H1 (cell line): ENCODE measurements around the gene RHBDD2. TPM values are rescaled to one million over a fixed set of nuclear protein-coding genes. Genes with fewer than 3 reads are reported as not detected.

Source experiments
- CTCF ChIA-PET: fragments of 300-600 bp; sonication (Branson Sonifier 250); formaldehyde crosslinking; loops from one replicate; lab custom pipeline; 2021; ENCODE audit not compliant: partially characterized antibody; lab: Charles Lee
- POLR2A ChIA-PET: fragments of 300-600 bp; sonication (Branson Sonifier 250); formaldehyde crosslinking; loops from one replicate; lab custom pipeline; 2021; ENCODE audit warnings: inconsistent platforms; ENCODE audit not compliant: partially characterized antibody; lab: Charles Lee
- DNase-seq, 2 experiments: peaks; one replicate each; pipeline versions ENCODE4 v3.0.0 to v3.0.0-alpha.2; 2010 to 2022; ENCODE audit warnings: low spot score in 2 of 2, low read depth in 1 of 2, mixed read lengths in 1 of 2
- FAIRE-seq: peaks from 2 replicates; lab custom pipeline; 2011; peaks lifted over from hg19 to GRCh38; lab: Jason Lieb, UNC
- H2AFZ ChIP-seq: 2 replicates; pipeline ENCODE4 v1.8.1; 2012; ENCODE audit warnings: low read length, inconsistent platforms
- H2AK5ac ChIP-seq: 2 replicates; pipeline ENCODE4 v1.6.1; 2013; ENCODE audit warnings: low read depth, low read length
- H2BK120ac ChIP-seq: replicated peaks from 2 replicates; pipeline ENCODE3; 2013; ENCODE audit warnings: low read depth, low read length, inconsistent platforms
- H2BK12ac ChIP-seq: 2 replicates; pipeline ENCODE4 v1.6.1; 2013; ENCODE audit warnings: low read depth, low read length
- H2BK15ac ChIP-seq: 2 replicates; pipeline ENCODE4 v1.6.1; 2013; ENCODE audit warnings: low read length
- H2BK20ac ChIP-seq: 2 replicates; pipeline ENCODE4 v1.6.1; 2013; ENCODE audit warnings: low read length
- H2BK5ac ChIP-seq: 2 replicates; pipeline ENCODE4 v1.6.1; 2013; ENCODE audit warnings: low read depth, low read length
- H3K14ac ChIP-seq: 2 replicates; pipeline ENCODE4 v1.6.1; 2013; ENCODE audit warnings: inconsistent platforms; ENCODE audit not compliant: insufficient read length
- H3K18ac ChIP-seq: 2 replicates; pipeline ENCODE4 v1.6.1; 2013; ENCODE audit warnings: low read length; ENCODE audit errors: extremely low read depth
- H3K23ac ChIP-seq: 2 replicates; pipeline ENCODE4 v1.6.1; 2013; ENCODE audit warnings: inconsistent platforms; ENCODE audit not compliant: insufficient read length
- H3K23me2 ChIP-seq: 2 replicates; pipeline ENCODE4 v1.6.1; 2013; ENCODE audit warnings: low read depth, low read length
- H3K27ac ChIP-seq: 2 replicates; pipeline ENCODE4 v1.6.1; 2011; ENCODE audit warnings: low read depth, low read length, inconsistent platforms
- H3K27me3 ChIP-seq, 4 experiments: replicated peaks in 1 of 4; 1 replicate in 1 of 4; 2 replicates in 3 of 4; pipeline versions ENCODE4 v1.6.1 to v1.8.1; 2011 to 2013; ENCODE audit warnings: low read length in 3 of 4, mild to moderate bottlenecking in 3 of 4, inconsistent platforms in 2 of 4, mixed read lengths in 2 of 4, moderate library complexity in 1 of 4; ENCODE audit not compliant: control insufficient read depth in 3 of 4, insufficient read depth in 3 of 4; ENCODE audit errors: extremely low read depth in 1 of 4
- H3K36me3 ChIP-seq, 4 experiments: 2 replicates each; pipeline versions ENCODE4 v1.6.1 to v1.8.1; 2011 to 2013; ENCODE audit warnings: mild to moderate bottlenecking in 4 of 4, low read length in 3 of 4, moderate library complexity in 2 of 4, control low read depth in 1 of 4, inconsistent platforms in 1 of 4; ENCODE audit not compliant: insufficient read depth in 4 of 4, control insufficient read depth in 2 of 4
- H3K4ac ChIP-seq: replicated peaks from 2 replicates; pipeline ENCODE3; 2013; ENCODE audit warnings: low read length, low read depth, mixed read lengths, inconsistent platforms; ENCODE audit not compliant: insufficient read length
- H3K4me1 ChIP-seq, 4 experiments: replicated peaks in 1 of 4; 1 replicate in 1 of 4; 2 replicates in 3 of 4; pipeline versions ENCODE4 v1.6.1 to v1.8.1; 2011 to 2013; ENCODE audit warnings: low read length in 3 of 4, inconsistent platforms in 2 of 4, mixed read lengths in 1 of 4; ENCODE audit not compliant: insufficient read depth in 4 of 4, control insufficient read depth in 3 of 4
- H3K4me2 ChIP-seq, 2 experiments: 2 replicates each; pipeline versions ENCODE4 v1.6.1 to v1.8.1; 2011 to 2013; ENCODE audit warnings: low read depth in 2 of 2, low read length in 2 of 2, control low read depth in 1 of 2, inconsistent platforms in 1 of 2, mild to moderate bottlenecking in 1 of 2; ENCODE audit not compliant: insufficient read depth in 1 of 2
- H3K4me3 ChIP-seq, 4 experiments: fragments of 200-600, 300-600 bp in 1 of 4; sonication (generic), shearing (Covaris generic), sonication (Bioruptor Twin) in 1 of 4; 2 replicates each; pipeline versions ENCODE4 v1.5.1 to v1.8.1; 2011 to 2016; ENCODE audit warnings: low read length in 4 of 4, low read depth in 3 of 4, control low read depth in 2 of 4, inconsistent platforms in 2 of 4, mild to moderate bottlenecking in 2 of 4, mixed read lengths in 1 of 4, moderate library complexity in 1 of 4; ENCODE audit not compliant: insufficient read depth in 2 of 4; ENCODE audit errors: extremely low read depth in 1 of 4
- H3K56ac ChIP-seq: replicated peaks from 2 replicates; pipeline ENCODE3; 2013; ENCODE audit warnings: low read depth, mild to moderate bottlenecking, mixed read lengths, low read length, inconsistent platforms; ENCODE audit not compliant: insufficient read length
- H3K79me1 ChIP-seq: 2 replicates; pipeline ENCODE4 v1.6.1; 2013; ENCODE audit warnings: low read depth, low read length, control low read depth
- H3K79me2 ChIP-seq, 2 experiments: 2 replicates each; pipeline versions ENCODE4 v1.6.1 to v1.8.1; 2012 to 2013; ENCODE audit warnings: low read length in 2 of 2, mild to moderate bottlenecking in 2 of 2, inconsistent platforms in 1 of 2; ENCODE audit not compliant: insufficient read depth in 2 of 2, control insufficient read depth in 1 of 2
- H3K9ac ChIP-seq, 4 experiments: replicated peaks in 1 of 4; 1 replicate in 1 of 4; 2 replicates in 3 of 4; pipeline versions ENCODE4 v1.6.1 to v1.8.1; 2011 to 2013; ENCODE audit warnings: low read depth in 3 of 4, low read length in 3 of 4, control low read depth in 2 of 4, mild to moderate bottlenecking in 2 of 4, moderate library complexity in 2 of 4, inconsistent platforms in 1 of 4; ENCODE audit errors: extremely low read depth in 1 of 4
- H3K9me3 ChIP-seq, 2 experiments: 2 replicates each; pipeline versions ENCODE4 v1.6.1 to v1.8.1; 2012 to 2013; ENCODE audit warnings: mild to moderate bottlenecking in 2 of 2, moderate library complexity in 2 of 2, control low read depth in 1 of 2, inconsistent platforms in 1 of 2, low read depth in 1 of 2, low read length in 1 of 2, mixed read lengths in 1 of 2; ENCODE audit not compliant: insufficient read depth in 2 of 2
- H4K20me1 ChIP-seq, 2 experiments: replicated peaks in 1 of 2; 2 replicates each; pipeline versions ENCODE3 to v1.8.1; 2011 to 2013; ENCODE audit warnings: inconsistent platforms in 2 of 2, low read length in 2 of 2, mild to moderate bottlenecking in 1 of 2; ENCODE audit not compliant: insufficient read depth in 2 of 2, control insufficient read depth in 1 of 2
- H4K5ac ChIP-seq: 2 replicates; pipeline ENCODE4 v1.6.1; 2013; ENCODE audit warnings: low read length, low read depth, mixed read lengths, inconsistent platforms; ENCODE audit not compliant: insufficient read length
- H4K8ac ChIP-seq: 2 replicates; pipeline ENCODE4 v1.8.0; 2013; ENCODE audit warnings: mild to moderate bottlenecking, moderate library complexity, low read length, inconsistent platforms; ENCODE audit not compliant: insufficient read depth; ENCODE audit errors: extremely low read depth
- H4K91ac ChIP-seq: replicated peaks from 2 replicates; pipeline ENCODE3; 2013; ENCODE audit warnings: low read length, mixed read lengths, inconsistent platforms; ENCODE audit not compliant: insufficient read length
- ASH2L ChIP-seq: fragments of 200-600, 300-600 bp; sonication (generic); IDR thresholded peaks from one replicate; pipeline ENCODE4 v1.7.1; 2017; ENCODE audit warnings: low read length
- ATF3 ChIP-seq: IDR thresholded peaks from 2 replicates; pipeline ENCODE4 v1.6.1; 2011; ENCODE audit warnings: low read depth, mild to moderate bottlenecking, low read length; ENCODE audit not compliant: insufficient read depth
- BCL11A ChIP-seq, 2 experiments: IDR thresholded peaks; one replicate each; pipeline ENCODE4 v1.6.1; 2011; ENCODE audit warnings: low read depth in 2 of 2, low read length in 2 of 2, mild to moderate bottlenecking in 2 of 2
- CBX8 ChIP-seq: fragments of 300-800, 300-1000 bp; sonication (generic); IDR thresholded peaks from 2 replicates; pipeline ENCODE4 v1.7.1; 2016; ENCODE audit warnings: low read depth, low read length, borderline replicate concordance
- NRF1 ChIP-seq: IDR thresholded peaks from 2 replicates; pipeline ENCODE4 v1.6.1; 2011; ENCODE audit warnings: mild to moderate bottlenecking, low read depth, low read length, improper control_type of control experiment
- PHF8 ChIP-seq: fragments of 200-600 bp; sonication (generic); conservative IDR thresholded peaks from 2 replicates; pipeline ENCODE4 v1.7.1; 2012; ENCODE audit warnings: low read depth, mild to moderate bottlenecking, inconsistent platforms, low read length, moderate library complexity
- RFX5 ChIP-seq: IDR thresholded peaks from 2 replicates; pipeline ENCODE4 v1.6.1; 2011; ENCODE audit warnings: low read depth, low read length, improper control_type of control experiment, borderline replicate concordance
- SIN3A ChIP-seq, 2 experiments: IDR thresholded peaks in 1 of 2; conservative IDR thresholded peaks in 1 of 2; 2 replicates each; pipeline ENCODE4 v1.6.1; 2011 to 2012; ENCODE audit warnings: low read length in 2 of 2, improper control_type of control experiment in 1 of 2, low read depth in 1 of 2, mild to moderate bottlenecking in 1 of 2
- SUZ12 ChIP-seq: fragments of 200-600 bp; sonication (generic); IDR thresholded peaks from 2 replicates; pipeline ENCODE4 v1.6.1; 2012; ENCODE audit warnings: mild to moderate bottlenecking, inconsistent platforms, low read length, moderate library complexity, mixed read lengths
- YY1 ChIP-seq: IDR thresholded peaks from 2 replicates; pipeline ENCODE4 v1.6.1; 2011; ENCODE audit warnings: low read depth, mild to moderate bottlenecking, low read length
- WGBS, 2 experiments: shearing (Covaris generic) in 1 of 2; methylation state at CpG; one replicate each; pipeline versions ENCODE4 v1.1.6 to v1.1.7; 2013 to 2015; ENCODE audit warnings: low lambda C conversion rate in 2 of 2, mixed read lengths in 2 of 2, inconsistent platforms in 1 of 2, low coverage in 1 of 2, missing lambda C conversion rate in 1 of 2; ENCODE audit not compliant: insufficient replicate concordance in 2 of 2, insufficient coverage in 1 of 2, insufficient read length in 1 of 2; ENCODE audit errors: extremely low coverage in 1 of 2, missing lambda C conversion rate in 1 of 2; 5-methylcytosine and 5-hydroxymethylcytosine counted together
- polyA plus RNA-seq, 7 experiments: library from polyadenylated mRNA; depleted of rRNA in 3 of 7; stranded (reverse) in 5 of 7; unstranded in 2 of 7; fragments of >200 nt in 5 of 7; fragments of 200-250 nt in 2 of 7; gene quantifications; 1 replicate in 5 of 7; 2 replicates in 1 of 7; 4 replicates in 1 of 7; pipeline versions ENCODE4 v1.2.1 to v1.2.3, GENCODE V29; 2011 to 2013; ENCODE audit warnings: missing spikeins in 2 of 7, mixed read lengths in 2 of 7
- total RNA-seq: library from RNA; stranded (reverse); fragmentation: NEBNext Ultra II Directional; extraction: Animal tissue kit (Norgen Biotek cat#: 25700); gene quantifications from 2 replicates; pipeline ENCODE4 v1.2.1, GENCODE V29; 2021

The RHBDD2 gene
- total and polyA plus RNA-seq, 2 of the 8 experiments (the other 6 are each of a cell fraction or from before 2014, with no cell fraction given): 28.3 to 65.5 TPM

GRCh38 chr7:75937958-75938786 lies 59.3 kb downstream of the RHBDD2 start:
- H3K4me1 ChIP-seq: 0 out of 7 replicates have a peak, but pooled peaks cover 0 to 2% (median 0%) of the 10 kb centered on the region in 4 experiments
- POLR2A ChIA-PET: interaction anchor here (1.4 to 2.9 kb wide), 3 partner anchors 12 to 23 kb away, joined by 4 to 15 read pairs (median 9); partner anchors contain the start of gene POR
- no peaks in the 10 kb centered on the region for H3K27me3 ChIP-seq
- peak overlapping the region; percentile 75; the same call in 1 of the 2 replicates for H2AK5ac ChIP-seq
- H3K14ac ChIP-seq: no peak overlapping the region
- no peak overlapping the region for H3K4ac ChIP-seq
- H4K8ac ChIP-seq: peak overlapping the region; percentile 11; the same call in 1 of the 2 replicates
- H3K9me3 ChIP-seq: no peaks in the 10 kb centered on the region
- FAIRE-seq (no peak), DNase-seq (no peak)
- no peak overlapping the region for H2BK20ac ChIP-seq
- peak overlapping the region; percentile 73; the same call in 1 of the 2 replicates for H2BK5ac ChIP-seq
- H3K27ac ChIP-seq: peak overlapping the region; percentile 5; the same call in 1 of the 2 replicates
- H3K18ac ChIP-seq: no peak overlapping the region
- H4K20me1 ChIP-seq: peaks cover 0 to 12% of the 10 kb centered on the region in 2 experiments
- no peak overlapping the region for H3K23ac ChIP-seq
- H3K9ac ChIP-seq: 0 out of 7 replicates have a peak overlapping the region, but pooled peaks of 1 of the 4 experiments have one; percentile 23
- WGBS, 2 experiments: 88% methylated on average over 15 of the region's 15 CpGs; no CpG with 5 or more reads in 1 of the 2 experiments
- peaks cover 16% of the 10 kb centered on the region for H3K79me1 ChIP-seq
- H2BK120ac ChIP-seq: no peak overlapping the region
- peak overlapping the region; percentile 5 for H3K56ac ChIP-seq
- peaks cover 0 to 44% of the 10 kb centered on the region in 2 experiments; a peak in 2 of 4 replicates for H3K79me2 ChIP-seq
- H3K4me2 ChIP-seq: no peak overlapping the region; a peak in 1 of 4 replicates
- no peaks in the 10 kb centered on the region; the same call in 1 of the 2 replicates for H3K23me2 ChIP-seq
- H2BK15ac ChIP-seq: no peak overlapping the region
- CTCF ChIA-PET: interaction anchor here (0.6 to 1.5 kb wide), 7 partner anchors 11 to 111 kb away, joined by 3 to 6 read pairs (median 3); no protein-coding TSS in a partner anchor
- H2BK12ac ChIP-seq: no peak overlapping the region; the same call in 1 of the 2 replicates
- H3K4me3 ChIP-seq: no peak overlapping the region
- H2AFZ ChIP-seq: no peak overlapping the region
- H4K91ac ChIP-seq: peak overlapping the region; percentile 7
- H4K5ac ChIP-seq: peak overlapping the region; percentile 15
- no peaks in the 10 kb centered on the region; a peak in 1 of 8 replicates for H3K36me3 ChIP-seq
- TF ChIP-seq NRF1 (no peak), SIN3A (conservative IDR thresholded peaks at IDR 0.05 in 1 of 2, IDR thresholded peaks at IDR 0.05 in 1 of 2; ENCODE audit: low read depth in 1 of 2, low read length in 2 of 2) (no peak), SUZ12 (no peak), CBX8 (no peak), BCL11A (IDR thresholded peaks at IDR 0.05; ENCODE audit: low read depth in 2 of 2, low read length in 2 of 2) (no peak), ASH2L (no peak), PHF8 (no peak), RFX5 (no peak), YY1 (no peak), ATF3 (no peak)
